Naive B cell (primary cell): ENCODE data around the gene CCDC82. TPM values are rescaled to one million over a fixed set of nuclear protein-coding genes. Genes with fewer than 3 reads are reported as not detected.
A peak's percentile ranks its signal among the peaks of the same experiment; 100 is the strongest.

Source experiments
- ATAC-seq, 2 donors: fragments of 150-1000 bp; cut with Tn5 transposase; 2 replicates each; pipeline ENCODE4 v1.10.0; 2021; ENCODE audit warnings: low read depth in 2 of 2, mild to moderate bottlenecking in 2 of 2, moderate library complexity in 2 of 2
- DNase-seq: peaks from one replicate; pipeline ENCODE4 v3.0.0; 2022
- H3K27ac Mint-ChIP-seq, 6 donors: one replicate each; pipeline ENCODE4 v1.8.0; 2020 to 2022; ENCODE audit warnings: mild to moderate bottlenecking in 6 of 6, mixed read lengths in 6 of 6, moderate library complexity in 5 of 6, inconsistent platforms in 2 of 6
- H3K27me3 Mint-ChIP-seq, 3 donors: one replicate each; pipeline ENCODE4 v1.8.0; 2021 to 2022; ENCODE audit warnings: mixed read lengths in 3 of 3, mild to moderate bottlenecking in 1 of 3
- H3K36me3 Mint-ChIP-seq, 2 donors: one replicate each; pipeline ENCODE4 v1.8.0; 2020 to 2022; ENCODE audit warnings: mixed read lengths in 2 of 2, inconsistent platforms in 1 of 2, mild to moderate bottlenecking in 1 of 2
- H3K4me1 Mint-ChIP-seq, 3 donors: one replicate each; pipeline ENCODE4 v1.8.0; 2020 to 2022; ENCODE audit warnings: mixed read lengths in 3 of 3, inconsistent platforms in 1 of 3, mild to moderate bottlenecking in 1 of 3, moderate library complexity in 1 of 3
- H3K4me3 Mint-ChIP-seq, 8 donors: one replicate each; pipeline ENCODE4 v1.8.0; 2020 to 2022; ENCODE audit warnings: mild to moderate bottlenecking in 8 of 8, mixed read lengths in 8 of 8, moderate library complexity in 8 of 8, inconsistent platforms in 2 of 8
- H3K9me3 Mint-ChIP-seq, 7 donors: one replicate each; pipeline ENCODE4 v1.8.0; 2020 to 2022; ENCODE audit warnings: mixed read lengths in 7 of 7, mild to moderate bottlenecking in 5 of 7, inconsistent platforms in 2 of 7, moderate library complexity in 1 of 7
- polyA plus RNA-seq, 6 donors: library from polyadenylated mRNA; unstranded; fragments of 300-500 nt; fragmentation: Illumina TruSeq; gene quantifications; one replicate each; pipeline ENCODE4 v1.2.3, GENCODE V29; 2021; ENCODE audit warnings: low read depth in 6 of 6

The CCDC82 gene
- polyA plus RNA-seq, 6 donors from 2014 or later, result 17.0 to 35.1 (median 25.9) TPM

- H3K9me3 Mint-ChIP-seq, result no peaks in the 10 kb centered on the region
- ATAC-seq, result no peak
- no peaks in the 10 kb centered on the region for H3K27me3 Mint-ChIP-seq
- no peak overlapping the region for H3K27ac Mint-ChIP-seq
- peaks cover 38 to 56% (median 42%) of the 10 kb centered on the region in 3 donors for H3K4me1 Mint-ChIP-seq
- H3K36me3 Mint-ChIP-seq, result peaks cover 20 to 36% of the 10 kb centered on the region in 2 donors
- DNase-seq, result no peak
- H3K4me3 Mint-ChIP-seq, result no peak overlapping the region
Measured at GRCh38 chr11:96318850-96319249, 70.9 kb downstream of the CCDC82 start.

- ATAC-seq (no peak), DNase-seq (no peak)
- peaks cover 20 to 34% of the 10 kb centered on the region in 2 donors for H3K36me3 Mint-ChIP-seq
- H3K4me1 Mint-ChIP-seq, result peaks cover 40 to 60% (median 45%) of the 10 kb centered on the region in 3 donors
- no peak overlapping the region for H3K4me3 Mint-ChIP-seq
- no peaks in the 10 kb centered on the region for H3K27me3 Mint-ChIP-seq
- peak overlapping the region in 1 of 6 donors; percentile 39 for H3K27ac Mint-ChIP-seq
- H3K9me3 Mint-ChIP-seq, result no peaks in the 10 kb centered on the region
Measured at GRCh38 chr11:96318399-96318798, 71.3 kb downstream of the CCDC82 start.

GRCh38 chr11:96317985-96318384 lies 71.7 kb downstream of the CCDC82 start:
- Mint-ChIP-seq H3K9me3 (no peaks in the 10 kb centered on the region), H3K4me3 (no peak overlapping the region), H3K27ac (peak overlapping the region in 1 of 6 donors; percentile 39), H3K4me1 (peaks cover 44 to 64% (median 49%) of the 10 kb centered on the region in 3 donors), H3K36me3 (peaks cover 20 to 30% of the 10 kb centered on the region in 2 donors), H3K27me3 (no peaks in the 10 kb centered on the region)
- no peak for ATAC-seq
- no peak for DNase-seq

GRCh38 chr11:96317571-96317970 lies 72.1 kb downstream of the CCDC82 start:
- no peak for ATAC-seq
- H3K27ac Mint-ChIP-seq, result peak overlapping the region in 1 of 6 donors; percentile 31
- no peaks in the 10 kb centered on the region for H3K27me3 Mint-ChIP-seq
- H3K4me1 Mint-ChIP-seq, result peaks cover 45 to 64% (median 51%) of the 10 kb centered on the region in 3 donors
- H3K9me3 Mint-ChIP-seq, result no peaks in the 10 kb centered on the region
- peaks cover 20 to 30% of the 10 kb centered on the region in 2 donors for H3K36me3 Mint-ChIP-seq
- DNase-seq, result no peak
- H3K4me3 Mint-ChIP-seq, result no peak overlapping the region

- ATAC-seq, result no peak
- H3K27ac Mint-ChIP-seq, result no peak overlapping the region
- no peak for DNase-seq
- H3K4me3 Mint-ChIP-seq, result no peak overlapping the region
- H3K4me1 Mint-ChIP-seq, result peaks cover 49 to 65% (median 55%) of the 10 kb centered on the region in 3 donors
- H3K36me3 Mint-ChIP-seq, result peaks cover 20 to 28% of the 10 kb centered on the region in 2 donors
- no peaks in the 10 kb centered on the region for H3K9me3 Mint-ChIP-seq
- no peaks in the 10 kb centered on the region for H3K27me3 Mint-ChIP-seq
Measured at GRCh38 chr11:96316869-96317268, 72.8 kb downstream of the CCDC82 start.

- Mint-ChIP-seq H3K27me3 (no peaks in the 10 kb centered on the region), H3K4me3 (peak overlapping the region in 2 of 8 donors; percentile 6 to 62), H3K4me1 (peaks cover 51 to 55% (median 53%) of the 10 kb centered on the region in 3 donors), H3K36me3 (peaks cover 15 to 28% of the 10 kb centered on the region in 2 donors), H3K9me3 (no peaks in the 10 kb centered on the region), H3K27ac (peak overlapping the region in 1 of 6 donors; percentile 81)
- ATAC-seq (no peak), DNase-seq (no peak)
Measured at GRCh38 chr11:96315476-96315875, 74.2 kb downstream of the CCDC82 start.

GRCh38 chr11:96314326-96315020 lies 75.2 kb downstream of the CCDC82 start:
- ATAC-seq (no peak), DNase-seq (no peak)
- no peaks in the 10 kb centered on the region for H3K9me3 Mint-ChIP-seq
- H3K27ac Mint-ChIP-seq, result peak overlapping the region in 4 of 6 donors; percentile 1 to 79 (median 35)
- no peaks in the 10 kb centered on the region for H3K27me3 Mint-ChIP-seq
- peaks cover 49 to 52% (median 51%) of the 10 kb centered on the region in 3 donors for H3K4me1 Mint-ChIP-seq
- H3K4me3 Mint-ChIP-seq, result peak overlapping the region in 3 of 8 donors; percentile 50 to 68 (median 52)
- H3K36me3 Mint-ChIP-seq, result peaks cover 12 to 23% of the 10 kb centered on the region in 2 donors

GRCh38 chr11:96313163-96313562 lies 76.5 kb downstream of the CCDC82 start:
- H3K4me3 Mint-ChIP-seq, result no peak overlapping the region
- ATAC-seq (no peak), DNase-seq (no peak)
- H3K36me3 Mint-ChIP-seq, result peaks cover 12 to 19% of the 10 kb centered on the region in 2 donors
- no peaks in the 10 kb centered on the region for H3K9me3 Mint-ChIP-seq
- no peaks in the 10 kb centered on the region for H3K27me3 Mint-ChIP-seq
- H3K27ac Mint-ChIP-seq, result peak overlapping the region in 2 of 6 donors; percentile 7 to 91
- H3K4me1 Mint-ChIP-seq, result peaks cover 45 to 58% (median 49%) of the 10 kb centered on the region in 3 donors

- peaks cover 3 to 9% of the 10 kb centered on the region in 2 donors for H3K36me3 Mint-ChIP-seq
- H3K4me1 Mint-ChIP-seq, result peaks cover 47 to 58% (median 56%) of the 10 kb centered on the region in 3 donors
- no peak overlapping the region for H3K4me3 Mint-ChIP-seq
- no peaks in the 10 kb centered on the region for H3K9me3 Mint-ChIP-seq
- H3K27me3 Mint-ChIP-seq, result no peaks in the 10 kb centered on the region
- peak overlapping the region in 3 of 6 donors; percentile 59 to 69 (median 65) for H3K27ac Mint-ChIP-seq
- no peak for ATAC-seq
- no peak for DNase-seq
Measured at GRCh38 chr11:96311120-96311568, 78.6 kb downstream of the CCDC82 start.

- Mint-ChIP-seq H3K4me1 (peaks cover 40 to 49% (median 48%) of the 10 kb centered on the region in 3 donors), H3K27ac (no peak overlapping the region)
- no peak for ATAC-seq
Measured at GRCh38 chr11:96310236-96310635, 79.5 kb downstream of the CCDC82 start.

GRCh38 chr11:96309643-96310017 lies 80.1 kb downstream of the CCDC82 start:
- ATAC-seq (no peak), DNase-seq (no peak)
- Mint-ChIP-seq H3K27ac (no peak overlapping the region), H3K4me1 (peaks cover 36 to 44% (median 44%) of the 10 kb centered on the region in 3 donors), H3K9me3 (no peaks in the 10 kb centered on the region), H3K4me3 (peak overlapping the region in 1 of 8 donors; percentile 7), H3K27me3 (no peaks in the 10 kb centered on the region), H3K36me3 (peaks cover 0 to 7% of the 10 kb centered on the region in 2 donors)

More at GRCh38 chr11:96310236-96310635, 79.5 kb downstream of the CCDC82 start:
- peaks cover 0 to 7% of the 10 kb centered on the region in 2 donors for H3K36me3 Mint-ChIP-seq
- no peak overlapping the region for H3K4me3 Mint-ChIP-seq
- no peaks in the 10 kb centered on the region for H3K9me3 Mint-ChIP-seq
- DNase-seq, result no peak
- H3K27me3 Mint-ChIP-seq, result no peaks in the 10 kb centered on the region

- H3K27ac Mint-ChIP-seq, result peak overlapping the region in 3 of 6 donors; percentile 16 to 63 (median 16)
- ATAC-seq, result no peak
- H3K9me3 Mint-ChIP-seq, result no peaks in the 10 kb centered on the region
Measured at GRCh38 chr11:96309016-96309642, 80.6 kb downstream of the CCDC82 start.

GRCh38 chr11:96307776-96308140 lies 82.0 kb downstream of the CCDC82 start:
- H3K4me3 Mint-ChIP-seq, result peak overlapping the region in 3 of 8 donors; percentile 4 to 59 (median 22)
- ATAC-seq (no peak), DNase-seq (no peak)
- no peaks in the 10 kb centered on the region for H3K9me3 Mint-ChIP-seq
- peak overlapping the region in 2 of 6 donors; percentile 29 to 40 for H3K27ac Mint-ChIP-seq
- peaks cover 27 to 39% (median 38%) of the 10 kb centered on the region in 3 donors for H3K4me1 Mint-ChIP-seq
- H3K36me3 Mint-ChIP-seq, result peaks cover 0 to 7% of the 10 kb centered on the region in 2 donors
- H3K27me3 Mint-ChIP-seq, result no peaks in the 10 kb centered on the region

More at GRCh38 chr11:96309016-96309642, 80.6 kb downstream of the CCDC82 start:
- H3K4me1 Mint-ChIP-seq, result peaks cover 31 to 43% (median 40%) of the 10 kb centered on the region in 3 donors
- no peak overlapping the region for H3K4me3 Mint-ChIP-seq
- no peak for DNase-seq
- peaks cover 0 to 7% of the 10 kb centered on the region in 2 donors for H3K36me3 Mint-ChIP-seq
- no peaks in the 10 kb centered on the region for H3K27me3 Mint-ChIP-seq
